DMS53 treated with DMSO at 0.1 percent for 48 hours (cell line): ENCODE measurements around the gene IL3RA.
"Not testable (repeated sequence)": the region's sequence is repeated elsewhere in the genome, so short reads cannot be mapped to it uniquely, and the experiment has no call there.

Experiments
- DNase-seq: peaks from one replicate; lab custom pipeline; 2025; ENCODE audit not compliant: unreplicated experiment; lab: John Stamatoyannopoulos, UW

IL3RA gene

GRCh38 chrX:1336331-1336943 lies at the start of gene IL3RA:
TSS of gene IL3RA (plus strand) at chrX:1336785. CDS start at chrX:1341766, 4,981 bp downstream.
- no peak for DNase-seq

GRCh38 chrX:1289535-1289934 lies 47.0 kb upstream of the IL3RA start:
- DNase-seq: no peak

- DNase-seq: no peak
Observed at GRCh38 chrX:1291110-1291740, 45.4 kb upstream of the IL3RA start.

- DNase-seq: no peak
Observed at GRCh38 chrX:1292575-1293290, 43.9 kb upstream of the IL3RA start.

GRCh38 chrX:1294301-1295067 lies 42.1 kb upstream of the IL3RA start:
- no peak for DNase-seq

- DNase-seq: no peak
Observed at GRCh38 chrX:1295550-1295949, 41.0 kb upstream of the IL3RA start.

GRCh38 chrX:1297591-1297990 lies 39.0 kb upstream of the IL3RA start:
- DNase-seq: not testable (repeated sequence)

- DNase-seq: no peak
Observed at GRCh38 chrX:1300449-1300848, 36.1 kb upstream of the IL3RA start.

GRCh38 chrX:1305411-1305810 lies 31.2 kb upstream of the IL3RA start:
- DNase-seq: no peak

- no peak for DNase-seq
Observed at GRCh38 chrX:1306909-1307625, 29.5 kb upstream of the IL3RA start.

GRCh38 chrX:1307626-1308340 lies 28.8 kb upstream of the IL3RA start:
- no peak for DNase-seq

- DNase-seq: no peak
Observed at GRCh38 chrX:1308476-1308875, 28.1 kb upstream of the IL3RA start.

- not testable (repeated sequence) for DNase-seq
Observed at GRCh38 chrX:1308917-1309316, 27.7 kb upstream of the IL3RA start.

GRCh38 chrX:1313788-1314187 lies 22.8 kb upstream of the IL3RA start:
- DNase-seq: no peak

GRCh38 chrX:1316527-1316926 lies 20.1 kb upstream of the IL3RA start:
- DNase-seq: no peak

- no peak for DNase-seq
Observed at GRCh38 chrX:1321674-1322073, 14.9 kb upstream of the IL3RA start.

- DNase-seq: no peak
Observed at GRCh38 chrX:1322393-1322792, 14.2 kb upstream of the IL3RA start.

GRCh38 chrX:1323315-1323714 lies 13.3 kb upstream of the IL3RA start:
- no peak for DNase-seq

GRCh38 chrX:1325515-1326116 lies 11.0 kb upstream of the IL3RA start:
- no peak for DNase-seq
